ENCODE data around the gene PLAAT1. TPM values are rescaled to one million over a fixed set of nuclear protein-coding genes. Genes with fewer than 3 reads are reported as not detected.

Gene PLAAT1
- total RNA-seq, 1 experiment from 2014 or later: not detected

DNA sequence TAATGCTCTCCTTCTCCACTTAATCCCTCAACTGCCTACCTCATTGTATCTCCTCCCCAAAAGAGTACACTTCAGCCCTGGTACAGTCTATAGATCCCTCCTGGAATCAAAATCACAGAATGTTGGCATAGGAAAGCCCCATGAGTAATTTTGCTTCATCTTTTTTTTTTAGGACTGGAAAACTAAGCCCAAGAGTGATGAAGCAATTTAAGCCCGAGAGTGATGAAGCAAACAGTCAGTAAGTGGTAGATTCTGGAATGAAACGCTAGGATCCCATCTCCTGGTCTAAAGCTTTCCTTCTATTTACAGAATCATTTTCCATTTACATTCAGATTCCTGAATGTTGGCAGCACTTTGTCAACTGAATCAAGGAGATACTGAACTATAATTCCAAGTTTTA lies 29.8 kb upstream of the PLAAT1 start:
- H3K27ac ChIP-seq (ENCODE audit: low read depth, low read length): no peak overlapping the region
- DNase-seq (ENCODE audit: low read depth, low spot score) (no peak), ATAC-seq (no peak)
- BruUV-seq (replicated peaks): no TSS peak
- H3K4me3 ChIP-seq (replicated peaks in 1 of 2; ENCODE audit: low read depth in 1 of 2, low read length in 2 of 2): no peak overlapping the region
- no peaks in the 10 kb centered on the region for H3K9me3 ChIP-seq (ENCODE audit: control insufficient read depth in 1 of 2, insufficient read depth in 1 of 2, low read depth in 1 of 2, low read length in 2 of 2)
- no peak overlapping the region for H3K9ac ChIP-seq (ENCODE audit: low read length)
- no peaks in the 10 kb centered on the region for H3K36me3 ChIP-seq (ENCODE audit: control insufficient read depth in 1 of 2, insufficient read depth in 2 of 2, low read length in 2 of 2)
- intact Hi-C loops (cut with micrococcal nuclease): no loop called here
- RAD21 ChIA-PET (ENCODE audit: low non-redundant PET in 1 of 2, low total read pairs in 2 of 2, uncharacterized antibody in 2 of 2, unreplicated experiment in 2 of 2): no interaction called here
- CTCF ChIA-PET: no interaction called here
- H3K9me2 ChIP-seq (ENCODE audit: insufficient read depth): no peaks in the 10 kb centered on the region
- POLR2A ChIA-PET: no interaction called here
- H3K4me1 ChIP-seq (ENCODE audit: control insufficient read depth in 1 of 2, insufficient read depth in 2 of 2, low read length in 2 of 2): no peaks in the 10 kb centered on the region
- no peaks in the 10 kb centered on the region for H3K79me2 ChIP-seq (ENCODE audit: insufficient read depth, low read length)
- H4K20me1 ChIP-seq (ENCODE audit: insufficient read depth): no peaks in the 10 kb centered on the region
- H2AFZ ChIP-seq (ENCODE audit: low read depth, low read length, poor library complexity, severe bottlenecking): no peak overlapping the region
- peaks cover 10% of the 10 kb centered on the region; the same call in 1 of the 2 replicates for H3K27me3 ChIP-seq (ENCODE audit: insufficient read depth, low read length)
- TF ChIP-seq TCF7L2 (IDR thresholded peaks at IDR 0.05; ENCODE audit: borderline replicate concordance, extremely low read depth, insufficient read depth, insufficient read length) (no peak), ZFX (IDR thresholded peaks at IDR 0.05) (no peak), CTCF (IDR thresholded peaks at IDR 0.05 in 2 of 3, conservative IDR thresholded peaks at IDR 0.05 in 1 of 3; ENCODE audit: borderline replicate concordance in 1 of 3, insufficient read depth in 1 of 3, low read depth in 2 of 3, low read length in 2 of 3) (no peak), SIN3A (IDR thresholded peaks at IDR 0.05; ENCODE audit: low read depth) (no peak), ZNF274 (IDR thresholded peaks at IDR 0.05; ENCODE audit: low read depth, low read length) (no peak), ZBTB33 (IDR thresholded peaks at IDR 0.05; ENCODE audit: extremely low read depth, insufficient replicate concordance, low read length) (no peak), CBX3 (IDR thresholded peaks at IDR 0.05; ENCODE audit: low read depth) (no peak), ELF1 (IDR thresholded peaks at IDR 0.05; ENCODE audit: borderline replicate concordance, low read depth) (no peak), EZH2 (IDR thresholded peaks at IDR 0.05) (no peak)
- TF ChIP-seq, protein P1, sequence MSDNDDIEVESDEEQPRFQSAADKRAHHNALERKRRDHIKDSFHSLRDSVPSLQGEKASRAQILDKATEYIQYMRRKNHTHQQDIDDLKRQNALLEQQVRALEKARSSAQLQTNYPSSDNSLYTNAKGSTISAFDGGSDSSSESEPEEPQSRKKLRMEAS (IDR thresholded peaks at IDR 0.05): no peak
- no peak overlapping the region for H3K4me2 ChIP-seq (ENCODE audit: low read length)
